ENCODE measurements around the gene PPAN.

DNA sequence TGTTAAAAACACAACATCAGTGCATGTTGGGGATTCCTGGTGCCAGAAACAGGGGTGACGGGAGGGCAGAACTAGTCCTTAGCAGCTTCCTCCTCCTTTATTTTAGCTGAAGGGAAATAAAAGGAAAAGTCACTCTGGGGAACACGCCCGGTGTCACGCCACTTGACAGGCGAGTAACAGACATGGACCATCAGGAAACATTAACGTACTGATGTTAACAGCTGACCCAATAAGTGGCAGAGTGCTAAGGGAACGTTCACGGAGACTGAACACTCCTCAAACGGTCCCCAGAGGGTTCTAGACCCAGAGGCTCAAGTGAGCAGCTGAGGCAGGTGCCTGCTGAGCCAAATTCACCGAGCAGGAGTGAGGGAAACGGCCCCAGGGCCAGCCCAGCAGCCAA is 27.4 kb downstream of the PPAN start:
- no peak for TF ChIP-seq EZH2 (IDR thresholded peaks at IDR 0.05; ENCODE audit: low read length, unreplicated experiment)
- no peak for TF ChIP-seq CTCF (conservative IDR thresholded peaks at IDR 0.05; ENCODE audit: low read depth, low read length)
- TF ChIP-seq EZH2phosphoT487 (IDR thresholded peaks at IDR 0.05; ENCODE audit: borderline replicate concordance, low read length), result no peak
